ENCODE measurements around the gene RAB30. TPM values are rescaled to one million over a fixed set of nuclear protein-coding genes. Genes with fewer than 3 reads are reported as not detected.
A peak's percentile ranks its signal among the peaks of the same experiment; 100 is the strongest.

Gene RAB30
- total RNA-seq, 1 donor from 2014 or later = 3.7 TPM

DNA sequence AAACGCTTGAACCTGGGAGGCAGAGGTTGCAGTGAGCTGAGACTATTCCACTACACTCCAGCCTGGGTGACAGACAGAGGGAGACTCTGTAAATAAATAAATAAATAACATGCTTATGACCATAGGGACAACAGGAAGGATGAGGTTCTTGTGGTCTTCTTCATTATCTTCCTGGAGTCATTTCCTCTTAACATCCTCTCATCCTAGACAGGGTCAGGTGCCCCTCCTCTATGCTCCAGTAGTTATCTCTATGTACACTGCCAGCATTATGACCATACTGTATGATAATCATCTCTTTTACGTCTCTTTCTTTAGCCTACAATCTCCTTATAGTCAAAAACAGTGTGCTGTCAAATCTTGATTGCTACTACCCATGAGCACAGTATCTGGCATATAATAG is 17.7 kb downstream of the RAB30 start:
- Histone ChIP-seq H3K36me3 (ENCODE audit: control insufficient read depth, insufficient read depth, low read length) (no peaks in the 10 kb centered on the region), H3K4me3 (ENCODE audit: low read depth, low read length) (no peak overlapping the region), H3K27me3 (ENCODE audit: control insufficient read depth, insufficient read depth, low read length) (no peaks in the 10 kb centered on the region)
- DNase-seq (ENCODE audit: low read depth) (no peak), FAIRE-seq (no peak)
- TF ChIP-seq, protein P1, sequence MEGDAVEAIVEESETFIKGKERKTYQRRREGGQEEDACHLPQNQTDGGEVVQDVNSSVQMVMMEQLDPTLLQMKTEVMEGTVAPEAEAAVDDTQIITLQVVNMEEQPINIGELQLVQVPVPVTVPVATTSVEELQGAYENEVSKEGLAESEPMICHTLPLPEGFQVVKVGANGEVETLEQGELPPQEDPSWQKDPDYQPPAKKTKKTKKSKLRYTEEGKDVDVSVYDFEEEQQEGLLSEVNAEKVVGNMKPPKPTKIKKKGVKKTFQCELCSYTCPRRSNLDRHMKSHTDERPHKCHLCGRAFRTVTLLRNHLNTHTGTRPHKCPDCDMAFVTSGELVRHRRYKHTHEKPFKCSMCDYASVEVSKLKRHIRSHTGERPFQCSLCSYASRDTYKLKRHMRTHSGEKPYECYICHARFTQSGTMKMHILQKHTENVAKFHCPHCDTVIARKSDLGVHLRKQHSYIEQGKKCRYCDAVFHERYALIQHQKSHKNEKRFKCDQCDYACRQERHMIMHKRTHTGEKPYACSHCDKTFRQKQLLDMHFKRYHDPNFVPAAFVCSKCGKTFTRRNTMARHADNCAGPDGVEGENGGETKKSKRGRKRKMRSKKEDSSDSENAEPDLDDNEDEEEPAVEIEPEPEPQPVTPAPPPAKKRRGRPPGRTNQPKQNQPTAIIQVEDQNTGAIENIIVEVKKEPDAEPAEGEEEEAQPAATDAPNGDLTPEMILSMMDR (IDR thresholded peaks at IDR 0.05; ENCODE audit: insufficient read depth, low read length, severe bottlenecking) = no peak

DNA sequence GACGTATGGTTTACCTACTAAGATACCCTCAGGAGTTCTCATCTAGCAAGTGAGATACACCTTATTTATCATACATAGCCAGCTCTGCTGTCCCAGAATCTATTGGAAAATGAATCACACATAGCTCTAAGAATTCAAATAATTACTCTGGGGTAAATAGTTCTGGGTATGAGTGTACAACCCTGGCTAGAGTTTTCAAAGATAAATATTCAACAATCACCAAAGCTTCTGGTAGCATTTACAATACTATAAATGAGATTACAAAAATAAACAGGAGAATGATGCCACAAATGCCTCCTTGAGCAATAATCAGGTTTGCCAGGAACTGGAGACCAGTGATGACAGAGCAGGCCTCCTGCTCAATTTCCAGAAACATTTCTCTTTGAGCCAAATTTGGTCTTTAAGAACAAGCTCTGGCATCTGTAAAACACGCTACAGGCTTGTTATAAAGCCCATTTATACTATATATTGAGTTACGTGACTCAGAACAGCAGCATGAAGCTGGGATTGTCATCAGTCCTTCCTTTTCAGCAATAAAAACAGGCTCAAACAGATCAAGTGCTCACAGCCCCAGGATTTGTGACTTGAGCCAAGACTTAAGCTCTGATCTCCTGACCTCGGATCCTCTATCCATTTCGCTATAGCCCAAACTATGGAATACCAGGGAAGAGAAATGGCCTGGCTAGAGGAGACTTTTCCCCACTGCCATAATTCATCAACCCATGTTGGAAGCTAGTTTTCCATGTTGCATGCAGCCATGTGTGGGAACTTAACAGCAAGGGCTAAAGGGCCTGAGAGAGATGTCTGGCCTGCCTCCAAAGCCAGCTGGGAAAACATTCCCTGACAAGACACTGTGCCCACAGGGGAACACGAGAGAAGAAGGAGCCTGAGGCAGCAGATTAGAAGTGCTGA is 19.7 kb downstream of the RAB30 start:
- TF ChIP-seq, protein P1 (IDR thresholded peaks at IDR 0.05; ENCODE audit: insufficient read depth, low read length, severe bottlenecking) = no peak
- DNase-seq (ENCODE audit: low read depth) = peak; percentile 98
- FAIRE-seq = peak; percentile 50
- Histone ChIP-seq H3K4me3 (ENCODE audit: low read depth, low read length) (no peak overlapping the region), H3K27me3 (ENCODE audit: control insufficient read depth, insufficient read depth, low read length) (no peaks in the 10 kb centered on the region), H3K36me3 (ENCODE audit: control insufficient read depth, insufficient read depth, low read length) (no peaks in the 10 kb centered on the region)

DNA sequence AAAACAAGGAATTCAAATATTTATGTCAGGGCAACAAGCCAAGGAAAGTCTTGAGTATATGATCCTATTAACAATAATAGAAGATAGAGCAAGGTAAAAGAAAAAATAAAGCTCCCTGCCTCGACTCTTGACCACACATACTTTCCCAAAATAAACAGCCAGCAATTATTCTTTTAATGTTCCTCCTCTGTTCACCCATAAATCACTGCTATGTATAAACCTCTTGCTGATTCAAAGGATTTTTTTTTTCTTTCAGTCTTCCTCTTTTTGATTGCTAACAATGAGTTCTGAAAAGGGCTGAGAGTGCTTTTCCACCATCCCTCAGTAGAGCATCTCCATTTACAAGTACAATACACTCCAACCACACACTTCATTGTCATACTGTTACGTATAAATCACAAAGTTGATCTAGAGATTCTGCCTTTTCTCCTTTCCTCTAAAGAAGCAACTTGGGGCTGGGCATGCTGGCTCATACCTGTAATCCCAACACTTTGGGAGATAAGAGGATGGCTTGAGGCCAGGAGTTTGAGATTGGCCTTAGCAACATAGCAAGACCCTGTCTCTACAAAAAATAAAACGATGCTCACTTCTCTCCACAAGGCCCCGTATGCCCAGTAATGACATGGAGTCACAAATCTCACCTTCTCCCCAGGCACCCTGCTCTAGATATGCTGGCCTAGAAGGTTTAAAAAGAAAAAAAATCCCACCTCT is 24.0 kb downstream of the RAB30 start:
- TF ChIP-seq, protein P1 (IDR thresholded peaks at IDR 0.05; ENCODE audit: insufficient read depth, low read length, severe bottlenecking) = no peak
- H3K36me3 ChIP-seq (ENCODE audit: control insufficient read depth, insufficient read depth, low read length) = no peaks in the 10 kb centered on the region
- no peak for FAIRE-seq
- no peak for DNase-seq (ENCODE audit: low read depth)
- no peaks in the 10 kb centered on the region for H3K27me3 ChIP-seq (ENCODE audit: control insufficient read depth, insufficient read depth, low read length)
- no peak overlapping the region for H3K4me3 ChIP-seq (ENCODE audit: low read depth, low read length)

DNA sequence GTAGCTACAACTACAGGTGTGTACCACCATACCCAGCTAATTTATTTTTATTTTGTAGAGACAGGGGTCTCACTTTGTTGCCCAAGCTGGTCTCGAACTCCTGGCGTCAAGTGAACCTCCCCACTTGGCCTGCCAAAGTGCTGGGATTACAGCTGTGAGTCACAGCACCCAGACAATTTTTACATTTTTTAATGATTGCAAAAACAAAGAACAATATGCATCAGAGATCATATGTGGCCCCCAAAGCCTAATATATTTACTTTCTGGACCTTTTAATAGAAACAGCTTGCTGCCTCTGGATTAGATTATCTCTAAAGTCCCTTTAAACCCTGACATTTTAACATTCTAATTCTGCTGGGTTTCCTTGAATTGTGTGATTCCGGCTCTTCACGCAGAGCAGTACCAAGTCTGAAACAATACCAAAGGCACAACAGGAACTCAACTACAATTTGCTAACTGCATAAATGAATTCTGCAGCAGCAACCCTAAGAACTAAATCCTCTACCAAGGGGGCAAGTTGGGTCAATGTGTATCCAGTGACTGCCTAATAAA is 25.0 kb downstream of the RAB30 start:
- TF ChIP-seq, protein P1 (IDR thresholded peaks at IDR 0.05; ENCODE audit: insufficient read depth, low read length, severe bottlenecking) = no peak
- FAIRE-seq (no peak), DNase-seq (ENCODE audit: low read depth) (no peak)
- no peaks in the 10 kb centered on the region for H3K27me3 ChIP-seq (ENCODE audit: control insufficient read depth, insufficient read depth, low read length)
- H3K4me3 ChIP-seq (ENCODE audit: low read depth, low read length) = no peak overlapping the region
- H3K36me3 ChIP-seq (ENCODE audit: control insufficient read depth, insufficient read depth, low read length) = no peaks in the 10 kb centered on the region

DNA sequence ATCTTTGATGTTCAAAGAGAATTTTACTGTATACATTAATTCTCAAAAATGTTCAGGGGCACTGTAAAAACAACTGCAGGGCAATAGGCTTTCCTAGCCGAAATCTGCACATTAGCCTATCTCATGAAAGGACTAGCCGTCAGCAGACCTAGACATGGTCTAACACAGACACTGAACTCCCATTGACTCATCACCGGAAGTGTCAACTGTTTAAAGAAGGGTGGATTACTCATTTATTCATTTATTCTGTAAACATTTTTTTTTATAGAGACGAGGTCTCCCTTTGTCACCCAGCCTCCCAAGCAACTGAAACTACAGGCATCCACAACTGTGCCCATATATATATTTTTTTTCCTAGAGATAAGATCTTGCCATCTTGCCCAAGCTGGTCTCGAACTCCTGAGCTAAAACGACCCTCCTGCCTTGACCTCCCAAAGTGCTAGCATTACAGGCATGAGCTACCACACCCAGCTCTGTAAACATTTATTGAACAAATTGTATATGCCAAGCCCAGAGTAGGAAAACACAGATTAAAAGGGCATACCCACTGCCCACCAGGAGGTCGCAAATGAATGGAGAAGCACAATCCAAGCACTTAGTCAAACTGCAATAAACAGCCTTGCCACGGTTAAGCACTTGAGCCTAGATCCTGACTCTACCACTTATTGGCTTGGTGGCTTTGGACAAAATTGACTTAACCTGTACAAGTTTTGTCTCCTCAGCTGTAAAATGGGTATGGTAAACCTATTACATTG is 26.6 kb downstream of the RAB30 start:
- TF ChIP-seq, protein P1 (IDR thresholded peaks at IDR 0.05; ENCODE audit: insufficient read depth, low read length, severe bottlenecking) = no peak
- Histone ChIP-seq H3K36me3 (ENCODE audit: control insufficient read depth, insufficient read depth, low read length) (no peaks in the 10 kb centered on the region), H3K4me3 (ENCODE audit: low read depth, low read length) (no peak overlapping the region), H3K27me3 (ENCODE audit: control insufficient read depth, insufficient read depth, low read length) (no peaks in the 10 kb centered on the region)
- FAIRE-seq = no peak
- DNase-seq (ENCODE audit: low read depth) = peak; percentile 93
